PC-9 (cell line): ENCODE data around the gene LRRC32.

Experiments used
- EZH2 ChIP-seq: fragments of 200-600 bp; sonication (generic); IDR thresholded peaks from 2 replicates; pipeline ENCODE4 v1.8.0; 2017; ENCODE audit warnings: antibody characterized with exemption, low read depth
- TF ChIP-seq, protein P1 (sequence below): fragments of 200-600 bp; sonication (generic); conservative IDR thresholded peaks from 2 replicates; pipeline ENCODE4 v1.6.1; 2017; ENCODE audit warnings: mixed run types, antibody characterized with exemption, mild to moderate bottlenecking, moderate library complexity

DNA sequence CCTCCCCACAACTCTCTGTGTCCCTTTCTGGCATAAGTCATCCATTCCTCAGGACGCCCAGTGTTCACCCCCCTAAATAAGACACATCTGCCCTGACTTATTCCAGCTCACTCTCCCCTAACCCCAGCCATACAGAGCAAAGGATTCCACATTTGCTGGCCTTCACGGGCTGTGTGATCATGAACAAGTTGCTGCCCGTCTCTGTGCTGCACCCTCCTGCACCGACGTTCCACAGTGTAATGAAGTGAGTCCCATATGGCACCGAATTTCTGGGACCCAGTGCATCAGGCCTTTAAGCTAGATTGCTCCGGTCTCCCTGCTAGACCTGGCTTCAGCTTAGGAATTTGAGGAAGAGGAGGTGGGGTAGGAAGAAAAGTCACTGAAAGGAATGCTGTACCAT lies 22.4 kb upstream of the LRRC32 start:
- TF ChIP-seq, protein P1, sequence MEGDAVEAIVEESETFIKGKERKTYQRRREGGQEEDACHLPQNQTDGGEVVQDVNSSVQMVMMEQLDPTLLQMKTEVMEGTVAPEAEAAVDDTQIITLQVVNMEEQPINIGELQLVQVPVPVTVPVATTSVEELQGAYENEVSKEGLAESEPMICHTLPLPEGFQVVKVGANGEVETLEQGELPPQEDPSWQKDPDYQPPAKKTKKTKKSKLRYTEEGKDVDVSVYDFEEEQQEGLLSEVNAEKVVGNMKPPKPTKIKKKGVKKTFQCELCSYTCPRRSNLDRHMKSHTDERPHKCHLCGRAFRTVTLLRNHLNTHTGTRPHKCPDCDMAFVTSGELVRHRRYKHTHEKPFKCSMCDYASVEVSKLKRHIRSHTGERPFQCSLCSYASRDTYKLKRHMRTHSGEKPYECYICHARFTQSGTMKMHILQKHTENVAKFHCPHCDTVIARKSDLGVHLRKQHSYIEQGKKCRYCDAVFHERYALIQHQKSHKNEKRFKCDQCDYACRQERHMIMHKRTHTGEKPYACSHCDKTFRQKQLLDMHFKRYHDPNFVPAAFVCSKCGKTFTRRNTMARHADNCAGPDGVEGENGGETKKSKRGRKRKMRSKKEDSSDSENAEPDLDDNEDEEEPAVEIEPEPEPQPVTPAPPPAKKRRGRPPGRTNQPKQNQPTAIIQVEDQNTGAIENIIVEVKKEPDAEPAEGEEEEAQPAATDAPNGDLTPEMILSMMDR, result no peak
- TF ChIP-seq EZH2, result no peak
